GM12865 (cell line): ENCODE measurements around the gene GNAI3.

Experiments used
- DNase-seq: peaks from one replicate; pipeline ENCODE4 v3.0.0; 2010; ENCODE audit warnings: low read depth
- H3K4me3 ChIP-seq: 2 replicates; pipeline ENCODE4 v1.5.1; 2011; ENCODE audit warnings: mild to moderate bottlenecking, low read depth, low read length, control low read depth
- CTCF ChIP-seq: IDR thresholded peaks from 2 replicates; pipeline ENCODE4 v1.5.1; 2011; ENCODE audit warnings: low read length, control low read depth, low read depth, inconsistent platforms; ENCODE audit not compliant: insufficient read depth; ENCODE audit errors: missing control alignments

The GNAI3 gene

GRCh38 chr1:109611308-109611990 lies 63.0 kb downstream of the GNAI3 start:
- no peak for TF ChIP-seq CTCF
- no peak overlapping the region for H3K4me3 ChIP-seq
- DNase-seq = no peak

GRCh38 chr1:109613361-109614147 lies 65.1 kb downstream of the GNAI3 start:
- H3K4me3 ChIP-seq = no peak overlapping the region
- TF ChIP-seq CTCF = no peak
- DNase-seq = no peak

- H3K4me3 ChIP-seq = no peak overlapping the region
- DNase-seq = no peak
- TF ChIP-seq CTCF = no peak
Measured at GRCh38 chr1:109615879-109616278, 67.5 kb downstream of the GNAI3 start.

- H3K4me3 ChIP-seq = no peak overlapping the region
- no peak for TF ChIP-seq CTCF
- DNase-seq = no peak
Measured at GRCh38 chr1:109616391-109616790, 68.0 kb downstream of the GNAI3 start.

GRCh38 chr1:109617291-109617801 lies 68.9 kb downstream of the GNAI3 start:
- no peak for TF ChIP-seq CTCF
- H3K4me3 ChIP-seq = no peak overlapping the region
- DNase-seq = no peak

GRCh38 chr1:109618661-109619575 lies 70.5 kb downstream of the GNAI3 start:
- no peak for TF ChIP-seq CTCF
- H3K4me3 ChIP-seq = peak overlapping the region; percentile 63
- DNase-seq = no peak
